Thoracic aorta (tissue), 2 donors: ENCODE data around the gene CREB5. TPM values are rescaled to one million over a fixed set of nuclear protein-coding genes. Genes with fewer than 3 reads are reported as not detected.

Experiments used
- ATAC-seq: fragments of 150-250 bp; one replicate; pipeline ENCODE4 v1.8.0; 2017; ENCODE audit warnings: low read depth; ENCODE audit not compliant: insufficient number of reproducible peaks, low FRiP score
- DNase-seq: peaks from one replicate; pipeline ENCODE4 v3.0.0-alpha.2; 2020; ENCODE audit warnings: low spot score
- H3K27ac ChIP-seq, 2 donors: fragments of 200-600 bp; sonication (generic); 1 replicate in 1 of 2; 2 replicates in 1 of 2; pipeline ENCODE4 v1.5.1; 2016; ENCODE audit warnings: mild to moderate bottlenecking in 2 of 2, moderate library complexity in 2 of 2
- H3K27me3 ChIP-seq: fragments of 200-600 bp; sonication (generic); replicated peaks from 2 replicates; pipeline ENCODE4 v1.6.0; 2016; ENCODE audit warnings: mild to moderate bottlenecking; ENCODE audit not compliant: insufficient read depth
- H3K36me3 ChIP-seq: fragments of 200-600 bp; sonication (generic); one replicate; pipeline ENCODE4 v1.5.1; 2016
- H3K4me1 ChIP-seq, 2 donors: fragments of 200-600 bp; sonication (generic); 1 replicate in 1 of 2; 2 replicates in 1 of 2; pipeline versions ENCODE4 v1.5.1 to v1.6.0; 2016; ENCODE audit warnings: low read depth in 2 of 2, mild to moderate bottlenecking in 1 of 2; ENCODE audit not compliant: control insufficient read depth in 1 of 2
- H3K4me3 ChIP-seq: fragments of 200-600 bp; sonication (generic); 2 replicates; pipeline ENCODE4 v1.5.1; 2016; ENCODE audit warnings: mild to moderate bottlenecking
- H3K9me3 ChIP-seq: fragments of 200-600 bp; sonication (generic); 2 replicates; pipeline ENCODE4 v1.5.1; 2016
- total RNA-seq, 2 donors: library from RNA; depleted of rRNA; stranded (reverse); fragments of >200 nt; gene quantifications; one replicate each; pipeline versions ENCODE4 v1.1.0 to v1.2.3, GENCODE V29; 2016
- TF ChIP-seq, protein P1 (sequence below): fragments of 200-600 bp; sonication (generic); IDR thresholded peaks from one replicate; pipeline ENCODE4 v1.5.1; 2019; ENCODE audit warnings: antibody characterized with exemption

The CREB5 gene
- total RNA-seq, 2 donors from 2014 or later, result 44.4 to 49.1 TPM

DNA sequence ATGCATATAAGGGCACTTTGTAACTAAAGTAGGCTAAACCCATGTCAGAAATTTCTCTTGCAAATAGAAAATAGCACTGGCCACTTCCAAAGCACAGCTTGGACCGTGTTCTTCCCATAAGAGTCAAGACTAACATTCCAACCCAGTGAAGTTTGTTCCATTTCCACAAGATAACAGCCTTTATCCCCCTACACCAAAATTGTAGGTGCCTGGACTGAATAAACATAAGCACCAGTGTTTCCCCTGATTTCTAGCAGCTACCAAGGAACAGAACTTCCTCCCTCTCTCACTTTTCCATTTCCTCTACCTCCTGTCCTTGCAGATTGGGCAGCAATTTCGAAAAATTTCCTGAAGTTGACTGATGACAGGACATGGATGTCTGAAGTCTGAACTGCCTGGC lies 219.7 kb downstream of the CREB5 start:
- DNase-seq (no peak), ATAC-seq (no peak)
- no peaks in the 10 kb centered on the region for H3K27me3 ChIP-seq
- no peaks in the 10 kb centered on the region for H3K36me3 ChIP-seq
- H3K27ac ChIP-seq, result peak overlapping the region in 1 of 2 donors; percentile 62
- H3K4me1 ChIP-seq, result peaks cover 17 to 54% of the 10 kb centered on the region in 2 donors
- H3K9me3 ChIP-seq, result no peaks in the 10 kb centered on the region
- TF ChIP-seq, protein P1, sequence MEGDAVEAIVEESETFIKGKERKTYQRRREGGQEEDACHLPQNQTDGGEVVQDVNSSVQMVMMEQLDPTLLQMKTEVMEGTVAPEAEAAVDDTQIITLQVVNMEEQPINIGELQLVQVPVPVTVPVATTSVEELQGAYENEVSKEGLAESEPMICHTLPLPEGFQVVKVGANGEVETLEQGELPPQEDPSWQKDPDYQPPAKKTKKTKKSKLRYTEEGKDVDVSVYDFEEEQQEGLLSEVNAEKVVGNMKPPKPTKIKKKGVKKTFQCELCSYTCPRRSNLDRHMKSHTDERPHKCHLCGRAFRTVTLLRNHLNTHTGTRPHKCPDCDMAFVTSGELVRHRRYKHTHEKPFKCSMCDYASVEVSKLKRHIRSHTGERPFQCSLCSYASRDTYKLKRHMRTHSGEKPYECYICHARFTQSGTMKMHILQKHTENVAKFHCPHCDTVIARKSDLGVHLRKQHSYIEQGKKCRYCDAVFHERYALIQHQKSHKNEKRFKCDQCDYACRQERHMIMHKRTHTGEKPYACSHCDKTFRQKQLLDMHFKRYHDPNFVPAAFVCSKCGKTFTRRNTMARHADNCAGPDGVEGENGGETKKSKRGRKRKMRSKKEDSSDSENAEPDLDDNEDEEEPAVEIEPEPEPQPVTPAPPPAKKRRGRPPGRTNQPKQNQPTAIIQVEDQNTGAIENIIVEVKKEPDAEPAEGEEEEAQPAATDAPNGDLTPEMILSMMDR, result no peak
- no peak overlapping the region for H3K4me3 ChIP-seq

DNA sequence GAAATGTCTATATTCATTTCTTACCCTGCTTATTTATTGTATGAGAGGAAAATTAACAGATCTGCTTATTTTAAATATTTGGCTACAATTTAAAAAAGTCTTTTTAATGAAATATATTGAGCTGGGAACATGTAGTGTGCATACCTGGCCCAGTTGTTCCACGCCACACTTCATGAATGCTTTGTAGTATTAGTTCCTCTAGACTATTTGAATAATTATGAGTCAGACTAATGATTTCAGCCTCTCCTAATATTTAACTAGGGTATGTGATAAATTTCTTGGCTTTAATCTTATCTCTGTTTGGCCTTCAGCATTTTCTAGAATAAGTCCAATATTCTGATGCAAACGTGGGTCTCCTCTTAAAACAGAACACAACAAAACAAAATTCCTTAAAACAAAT lies 226.6 kb downstream of the CREB5 start:
- H3K4me3 ChIP-seq, result no peak overlapping the region
- H3K27ac ChIP-seq, result no peak overlapping the region
- H3K9me3 ChIP-seq, result no peaks in the 10 kb centered on the region
- no peaks in the 10 kb centered on the region for H3K27me3 ChIP-seq
- no peak for DNase-seq
- no peak for ATAC-seq
- H3K36me3 ChIP-seq, result no peaks in the 10 kb centered on the region
- TF ChIP-seq, protein P1, result no peak
- peaks cover 0 to 14% of the 10 kb centered on the region in 2 donors for H3K4me1 ChIP-seq

DNA sequence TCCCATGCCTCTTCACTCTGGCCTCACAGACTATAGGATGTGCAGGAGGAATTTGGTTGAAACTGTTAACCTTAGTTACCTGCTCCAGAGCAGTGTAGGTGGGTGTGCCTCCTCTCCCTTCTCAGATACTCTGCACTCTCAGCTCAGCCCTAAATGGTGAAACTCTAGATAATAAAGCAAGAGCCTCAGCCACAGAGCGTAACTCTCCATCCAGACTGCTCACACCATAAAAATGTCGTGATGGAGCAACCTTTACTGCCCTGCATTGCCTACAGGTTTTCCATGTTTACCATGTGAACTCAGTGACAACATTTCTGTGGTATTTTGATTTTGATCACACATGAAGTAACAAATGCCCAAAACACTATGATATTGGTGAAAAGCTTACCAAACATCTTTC lies 227.7 kb downstream of the CREB5 start:
- peaks cover 0 to 14% of the 10 kb centered on the region in 2 donors for H3K4me1 ChIP-seq
- no peaks in the 10 kb centered on the region for H3K27me3 ChIP-seq
- H3K36me3 ChIP-seq, result no peaks in the 10 kb centered on the region
- ATAC-seq (no peak), DNase-seq (no peak)
- TF ChIP-seq, protein P1, result no peak
- no peaks in the 10 kb centered on the region for H3K9me3 ChIP-seq
- no peak overlapping the region for H3K4me3 ChIP-seq
- no peak overlapping the region for H3K27ac ChIP-seq

DNA sequence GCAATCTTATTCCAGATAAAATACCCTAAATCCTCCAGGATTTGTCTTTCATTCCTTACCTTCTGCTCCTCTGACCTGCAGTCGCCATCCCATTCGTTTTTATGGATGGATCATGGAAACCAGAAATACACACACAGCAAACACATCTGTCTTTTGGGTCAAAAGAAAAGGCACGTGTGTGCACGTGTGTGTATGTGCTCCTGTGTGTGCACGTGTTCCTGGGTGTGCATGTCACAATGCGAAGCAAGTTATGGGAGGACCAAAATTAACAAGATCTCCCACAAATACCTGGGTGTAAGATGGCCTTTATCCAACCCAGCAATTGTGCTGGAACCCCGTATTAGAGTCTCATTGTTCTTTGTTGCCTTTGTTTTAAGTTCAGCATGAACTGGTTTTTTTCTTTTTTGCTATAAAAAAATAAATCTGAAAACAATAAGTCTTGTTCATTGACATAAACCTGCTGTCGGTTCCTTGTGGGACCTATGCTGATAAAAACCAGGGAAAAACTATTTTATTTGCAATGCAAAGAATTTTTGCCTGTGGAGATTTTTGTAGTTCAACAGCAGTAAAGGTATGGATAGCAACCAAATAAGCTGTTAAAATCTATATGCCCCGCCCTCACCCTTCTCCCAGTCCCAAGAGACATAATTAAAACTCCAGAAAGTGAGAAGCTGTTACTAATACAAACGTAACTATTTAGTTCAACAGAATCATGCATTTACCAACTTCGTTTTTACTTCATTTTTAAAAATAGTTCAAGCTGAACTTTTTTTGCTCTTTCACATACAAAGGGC lies 229.6 kb downstream of the CREB5 start:
- Histone ChIP-seq H3K4me3 (no peak overlapping the region), H3K4me1 (peaks cover 0 to 14% of the 10 kb centered on the region in 2 donors), H3K36me3 (no peaks in the 10 kb centered on the region), H3K27ac (no peak overlapping the region), H3K9me3 (no peaks in the 10 kb centered on the region), H3K27me3 (no peaks in the 10 kb centered on the region)
- ATAC-seq (no peak), DNase-seq (no peak)
- TF ChIP-seq, protein P1, result no peak

DNA sequence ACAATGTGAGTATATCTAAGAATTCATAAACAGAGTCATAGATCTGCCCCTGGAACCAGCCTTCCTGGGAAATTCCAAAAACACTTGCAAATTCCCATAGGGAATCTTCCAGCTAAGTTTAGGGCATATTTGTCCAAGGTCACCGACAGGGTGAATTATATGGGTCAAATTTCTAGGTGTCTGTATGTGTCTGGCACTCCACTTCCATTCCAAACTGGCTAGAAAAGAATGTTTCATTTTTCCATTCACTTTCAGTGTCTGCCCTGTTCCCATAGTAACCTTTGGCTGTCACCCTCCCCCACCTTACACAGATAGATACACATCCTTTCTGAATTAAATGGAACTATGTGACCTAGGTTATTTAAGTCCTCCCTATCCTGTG lies 230.9 kb downstream of the CREB5 start:
- no peaks in the 10 kb centered on the region for H3K27me3 ChIP-seq
- DNase-seq (no peak), ATAC-seq (no peak)
- TF ChIP-seq, protein P1, result no peak
- no peaks in the 10 kb centered on the region for H3K36me3 ChIP-seq
- peaks cover 0 to 14% of the 10 kb centered on the region in 2 donors for H3K4me1 ChIP-seq
- no peaks in the 10 kb centered on the region for H3K9me3 ChIP-seq
- H3K27ac ChIP-seq, result no peak overlapping the region
- H3K4me3 ChIP-seq, result no peak overlapping the region
